Measurements from ENCODE around the gene SV2C.

The SV2C gene

DNA sequence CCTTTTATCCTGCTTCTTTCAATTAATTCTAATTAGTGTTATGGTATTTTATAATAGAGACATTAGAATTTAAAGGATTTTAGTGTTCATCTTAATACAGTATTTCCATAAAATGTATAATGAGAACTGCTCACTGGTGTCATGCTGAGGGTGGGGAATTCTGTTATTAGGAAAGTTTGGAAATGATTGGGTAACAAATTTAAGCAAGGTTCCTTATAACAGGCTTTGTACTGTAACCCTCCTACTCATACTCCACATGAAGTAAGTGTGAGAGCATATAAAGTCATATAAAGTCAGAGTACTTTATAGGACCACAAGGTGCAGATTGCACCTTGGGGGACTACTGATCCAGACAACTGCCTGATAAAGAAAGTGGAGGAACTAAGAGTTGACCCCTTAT is 42.2 kb downstream of the SV2C start:
- H2AFZ ChIP-seq (ENCODE audit: low read depth, low read length, severe bottlenecking) = no peak overlapping the region
- no peak overlapping the region for H3K9ac ChIP-seq (ENCODE audit: low read length)
- no peaks in the 10 kb centered on the region for H3K27me3 ChIP-seq (ENCODE audit: low read length)
- H3K79me2 ChIP-seq (ENCODE audit: insufficient read depth, low read length) = no peaks in the 10 kb centered on the region
- H3K9me3 ChIP-seq (ENCODE audit: insufficient read depth, low read length) = no peaks in the 10 kb centered on the region
- no peaks in the 10 kb centered on the region for H3K9me2 ChIP-seq (replicated peaks; ENCODE audit: insufficient read depth, low read length)
- H4K20me1 ChIP-seq (ENCODE audit: low read depth, low read length) = no peaks in the 10 kb centered on the region
- no peaks in the 10 kb centered on the region for H3K36me3 ChIP-seq (ENCODE audit: low read length)
- no peak overlapping the region for H3K4me2 ChIP-seq (ENCODE audit: low read depth, low read length, poor library complexity, severe bottlenecking)
- no peak overlapping the region for H3K4me3 ChIP-seq (ENCODE audit: insufficient read depth, low read length, poor library complexity, severe bottlenecking)
- TF ChIP-seq EZH2phosphoT487 (conservative IDR thresholded peaks at IDR 0.05; ENCODE audit: low read length) = no peak
- TF ChIP-seq, protein P1, sequence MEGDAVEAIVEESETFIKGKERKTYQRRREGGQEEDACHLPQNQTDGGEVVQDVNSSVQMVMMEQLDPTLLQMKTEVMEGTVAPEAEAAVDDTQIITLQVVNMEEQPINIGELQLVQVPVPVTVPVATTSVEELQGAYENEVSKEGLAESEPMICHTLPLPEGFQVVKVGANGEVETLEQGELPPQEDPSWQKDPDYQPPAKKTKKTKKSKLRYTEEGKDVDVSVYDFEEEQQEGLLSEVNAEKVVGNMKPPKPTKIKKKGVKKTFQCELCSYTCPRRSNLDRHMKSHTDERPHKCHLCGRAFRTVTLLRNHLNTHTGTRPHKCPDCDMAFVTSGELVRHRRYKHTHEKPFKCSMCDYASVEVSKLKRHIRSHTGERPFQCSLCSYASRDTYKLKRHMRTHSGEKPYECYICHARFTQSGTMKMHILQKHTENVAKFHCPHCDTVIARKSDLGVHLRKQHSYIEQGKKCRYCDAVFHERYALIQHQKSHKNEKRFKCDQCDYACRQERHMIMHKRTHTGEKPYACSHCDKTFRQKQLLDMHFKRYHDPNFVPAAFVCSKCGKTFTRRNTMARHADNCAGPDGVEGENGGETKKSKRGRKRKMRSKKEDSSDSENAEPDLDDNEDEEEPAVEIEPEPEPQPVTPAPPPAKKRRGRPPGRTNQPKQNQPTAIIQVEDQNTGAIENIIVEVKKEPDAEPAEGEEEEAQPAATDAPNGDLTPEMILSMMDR (IDR thresholded peaks at IDR 0.05; ENCODE audit: insufficient read depth, low read length, poor library complexity, severe bottlenecking) = no peak
- H3F3A ChIP-seq (ENCODE audit: insufficient read depth) = no peaks in the 10 kb centered on the region
- H3K27ac ChIP-seq (ENCODE audit: low read depth, low read length) = no peak overlapping the region

DNA sequence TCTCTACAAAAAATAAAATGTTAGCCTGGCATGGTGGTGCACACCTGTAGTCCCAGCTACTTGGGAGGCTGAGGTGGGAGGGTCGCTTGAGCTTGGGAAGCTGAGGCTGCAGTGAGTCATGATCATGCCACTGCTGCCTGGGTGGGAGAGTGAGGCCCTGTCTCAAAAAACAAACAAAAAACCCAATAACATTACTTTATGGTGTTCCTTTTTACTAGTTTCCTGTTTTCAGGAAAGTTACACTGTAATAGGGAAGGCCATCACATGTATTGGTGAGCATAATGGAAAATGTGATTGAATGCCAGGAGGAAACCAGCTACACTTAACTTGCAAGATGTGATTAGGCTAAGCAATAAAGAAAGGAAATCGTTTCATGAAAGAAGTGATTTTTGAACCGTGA is 42.7 kb downstream of the SV2C start:
- TF ChIP-seq, protein P1 (IDR thresholded peaks at IDR 0.05; ENCODE audit: insufficient read depth, low read length, poor library complexity, severe bottlenecking) = no peak
- TF ChIP-seq EZH2phosphoT487 (conservative IDR thresholded peaks at IDR 0.05; ENCODE audit: low read length) = no peak
- H2AFZ ChIP-seq (ENCODE audit: low read depth, low read length, severe bottlenecking) = no peak overlapping the region
- no peaks in the 10 kb centered on the region for H3K9me2 ChIP-seq (replicated peaks; ENCODE audit: insufficient read depth, low read length)

DNA sequence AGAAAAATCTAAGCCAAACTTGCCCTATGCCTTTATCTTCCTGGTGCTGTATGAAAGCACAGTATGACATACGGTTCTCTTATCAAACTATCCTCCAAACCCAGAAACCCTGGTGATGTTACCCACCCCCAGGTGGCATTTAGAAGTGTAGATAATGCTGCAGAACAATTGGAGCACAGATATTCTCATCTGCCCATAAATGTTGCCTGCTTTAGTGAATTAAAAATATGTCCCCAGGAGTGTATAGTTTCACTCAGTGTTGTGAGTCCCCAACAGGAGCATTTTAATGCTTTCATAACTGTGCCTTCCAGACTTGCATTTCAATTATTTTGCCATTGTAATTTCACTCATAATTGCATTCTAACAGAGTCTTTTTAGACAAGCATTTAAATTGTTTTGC is 50.8 kb downstream of the SV2C start:
- H3K27ac ChIP-seq (ENCODE audit: low read depth, low read length) = no peak overlapping the region
- H3K9me2 ChIP-seq (replicated peaks; ENCODE audit: insufficient read depth, low read length) = no peaks in the 10 kb centered on the region
- no peaks in the 10 kb centered on the region for H3K79me2 ChIP-seq (ENCODE audit: insufficient read depth, low read length)
- no peak overlapping the region for H3K4me3 ChIP-seq (ENCODE audit: insufficient read depth, low read length, poor library complexity, severe bottlenecking)
- H3K9ac ChIP-seq (ENCODE audit: low read length) = no peak overlapping the region
- no peaks in the 10 kb centered on the region for H3F3A ChIP-seq (ENCODE audit: insufficient read depth)
- no peaks in the 10 kb centered on the region for H4K20me1 ChIP-seq (ENCODE audit: low read depth, low read length)
- no peak overlapping the region for H3K4me2 ChIP-seq (ENCODE audit: low read depth, low read length, poor library complexity, severe bottlenecking)
- H2AFZ ChIP-seq (ENCODE audit: low read depth, low read length, severe bottlenecking) = no peak overlapping the region
- no peaks in the 10 kb centered on the region for H3K9me3 ChIP-seq (ENCODE audit: insufficient read depth, low read length)
- no peaks in the 10 kb centered on the region for H3K36me3 ChIP-seq (ENCODE audit: low read length)
- TF ChIP-seq EZH2phosphoT487 (conservative IDR thresholded peaks at IDR 0.05; ENCODE audit: low read length) = no peak
- TF ChIP-seq, protein P1 (IDR thresholded peaks at IDR 0.05; ENCODE audit: insufficient read depth, low read length, poor library complexity, severe bottlenecking) = no peak
- no peaks in the 10 kb centered on the region for H3K27me3 ChIP-seq (ENCODE audit: low read length)

More for the DNA sequence above, 42.7 kb downstream of the SV2C start:
- H3K27me3 ChIP-seq (ENCODE audit: low read length) = no peaks in the 10 kb centered on the region
- H3K9me3 ChIP-seq (ENCODE audit: insufficient read depth, low read length) = no peaks in the 10 kb centered on the region
- no peak overlapping the region for H3K9ac ChIP-seq (ENCODE audit: low read length)
- H3K79me2 ChIP-seq (ENCODE audit: insufficient read depth, low read length) = no peaks in the 10 kb centered on the region
- no peak overlapping the region for H3K27ac ChIP-seq (ENCODE audit: low read depth, low read length)
- no peak overlapping the region for H3K4me2 ChIP-seq (ENCODE audit: low read depth, low read length, poor library complexity, severe bottlenecking)
- H3F3A ChIP-seq (ENCODE audit: insufficient read depth) = no peaks in the 10 kb centered on the region
- H3K4me3 ChIP-seq (ENCODE audit: insufficient read depth, low read length, poor library complexity, severe bottlenecking) = no peak overlapping the region
- no peaks in the 10 kb centered on the region for H4K20me1 ChIP-seq (ENCODE audit: low read depth, low read length)
- no peaks in the 10 kb centered on the region for H3K36me3 ChIP-seq (ENCODE audit: low read length)

Data from SU-DHL-6 (cell line).